Adrenal gland (tissue), 5 donors: ENCODE results near the gene RASGEF1C.

Experiments
- POLR2A ChIP-seq, 2 donors: fragments of 450-650 bp; IDR thresholded peaks; one replicate each; pipeline ENCODE4 v1.6.1; 2017; ENCODE audit warnings: antibody characterized with exemption in 2 of 2, mild to moderate bottlenecking in 2 of 2, moderate library complexity in 1 of 2
- TF ChIP-seq, protein P1 (sequence below), 6 experiments: fragments of 450-650 bp in 4 of 6; fragments of 200-600 bp in 2 of 6; sonication (generic) in 1 of 6; IDR thresholded peaks; 1 replicate in 5 of 6; 2 replicates in 1 of 6; pipeline versions ENCODE4 v1.5.1 to v1.8.0; 2016 to 2021; ENCODE audit warnings: antibody characterized with exemption in 6 of 6, mild to moderate bottlenecking in 2 of 6, moderate library complexity in 1 of 6
- donor health status: DM: no; HTN: no; CAD: no.

- TF ChIP-seq, protein P1, sequence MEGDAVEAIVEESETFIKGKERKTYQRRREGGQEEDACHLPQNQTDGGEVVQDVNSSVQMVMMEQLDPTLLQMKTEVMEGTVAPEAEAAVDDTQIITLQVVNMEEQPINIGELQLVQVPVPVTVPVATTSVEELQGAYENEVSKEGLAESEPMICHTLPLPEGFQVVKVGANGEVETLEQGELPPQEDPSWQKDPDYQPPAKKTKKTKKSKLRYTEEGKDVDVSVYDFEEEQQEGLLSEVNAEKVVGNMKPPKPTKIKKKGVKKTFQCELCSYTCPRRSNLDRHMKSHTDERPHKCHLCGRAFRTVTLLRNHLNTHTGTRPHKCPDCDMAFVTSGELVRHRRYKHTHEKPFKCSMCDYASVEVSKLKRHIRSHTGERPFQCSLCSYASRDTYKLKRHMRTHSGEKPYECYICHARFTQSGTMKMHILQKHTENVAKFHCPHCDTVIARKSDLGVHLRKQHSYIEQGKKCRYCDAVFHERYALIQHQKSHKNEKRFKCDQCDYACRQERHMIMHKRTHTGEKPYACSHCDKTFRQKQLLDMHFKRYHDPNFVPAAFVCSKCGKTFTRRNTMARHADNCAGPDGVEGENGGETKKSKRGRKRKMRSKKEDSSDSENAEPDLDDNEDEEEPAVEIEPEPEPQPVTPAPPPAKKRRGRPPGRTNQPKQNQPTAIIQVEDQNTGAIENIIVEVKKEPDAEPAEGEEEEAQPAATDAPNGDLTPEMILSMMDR (IDR thresholded peaks at IDR 0.05), result no peak
- TF ChIP-seq POLR2A (IDR thresholded peaks at IDR 0.05), result no peak
These were observed 6.0 kb downstream of the RASGEF1C start for GRCh38 chr5:180202939-180203573.
